GM19043 (cell line): ENCODE results near the gene SGF29.
"Not testable (repeated sequence)": the region's sequence is repeated elsewhere in the genome, so short reads cannot be mapped to it uniquely, and the experiment has no call there.

ENCODE experiments used
- ATAC-seq: cut with Tn5 transposase; IDR thresholded peaks from one replicate; pipeline ENCODE4 v1.9.1; 2021; ENCODE audit warnings: low read depth; ENCODE audit not compliant: unreplicated experiment

Gene SGF29

DNA sequence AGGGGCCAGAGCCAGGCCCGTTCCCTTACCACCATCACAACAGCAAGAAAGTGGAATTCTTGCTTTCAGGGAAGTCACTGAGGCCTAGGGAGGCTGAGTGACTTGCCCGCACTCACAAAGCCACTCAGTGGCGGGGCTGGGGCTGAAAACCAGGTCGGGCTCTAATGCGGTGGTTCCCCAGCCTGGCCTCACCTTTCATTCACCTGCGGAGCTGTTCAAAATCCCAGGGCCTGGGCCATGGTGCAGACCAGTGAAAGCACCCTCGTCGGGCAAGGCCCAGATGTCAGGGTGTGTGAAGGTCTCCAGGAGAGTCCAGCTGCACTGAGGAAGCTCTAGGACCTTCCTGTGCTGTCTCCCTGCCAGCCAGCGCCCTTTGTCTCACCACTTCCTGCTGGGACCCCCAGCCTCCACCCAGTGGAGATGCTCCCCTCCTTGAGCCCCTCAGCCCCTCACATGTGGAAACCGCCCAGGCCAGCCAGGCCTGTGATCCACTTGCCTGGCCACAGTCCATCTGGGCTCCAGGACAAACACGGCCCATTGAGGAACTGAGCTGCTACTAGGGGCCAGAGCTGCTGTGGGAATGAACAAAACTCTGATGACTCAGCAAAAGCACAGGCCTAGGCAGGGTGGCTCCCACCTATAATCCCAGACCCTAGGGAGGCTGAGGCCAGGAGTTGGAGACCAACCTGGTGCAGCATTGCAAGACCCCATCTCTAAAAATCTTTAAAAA lies 55.3 kb downstream of the SGF29 start:
- ATAC-seq: not testable (repeated sequence)

GRCh38 chr16:28609631-28610594 lies 56.2 kb downstream of the SGF29 start, which contains the start of gene SULT1A1:
TSS of gene SULT1A1 (minus strand) at chr16:28610044. CDS start at chr16:28608855, 1,189 bp downstream.
- ATAC-seq: no peak

DNA sequence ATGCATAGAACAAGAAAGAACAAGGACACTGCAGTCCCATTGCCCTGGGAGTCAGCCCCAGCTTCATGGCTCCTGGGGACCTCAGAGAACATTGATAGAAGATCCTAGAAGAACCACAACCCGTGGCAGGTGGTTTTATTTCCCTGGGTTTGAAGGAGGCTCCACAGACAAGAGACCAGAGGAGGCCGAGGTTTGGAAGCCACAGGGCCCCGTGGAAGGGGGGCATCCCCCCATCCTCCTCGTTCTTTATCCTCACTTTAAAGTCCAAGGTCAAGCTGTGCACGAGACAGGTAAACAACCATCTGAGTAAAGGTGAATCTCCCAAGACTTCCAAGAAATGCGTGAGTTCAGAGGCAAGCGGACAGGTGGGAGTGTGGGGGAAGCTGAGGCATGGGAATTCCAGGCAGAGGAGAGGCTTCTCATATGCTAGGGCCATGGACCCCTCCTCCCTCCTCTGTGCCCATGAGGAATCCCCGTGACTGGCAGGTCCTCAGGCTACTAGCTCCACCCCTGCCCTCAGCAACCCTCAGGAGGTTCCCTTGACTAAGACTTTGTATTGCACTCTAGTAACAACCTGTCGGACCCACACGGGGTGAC lies 57.0 kb downstream of the SGF29 start:
- no peak for ATAC-seq

DNA sequence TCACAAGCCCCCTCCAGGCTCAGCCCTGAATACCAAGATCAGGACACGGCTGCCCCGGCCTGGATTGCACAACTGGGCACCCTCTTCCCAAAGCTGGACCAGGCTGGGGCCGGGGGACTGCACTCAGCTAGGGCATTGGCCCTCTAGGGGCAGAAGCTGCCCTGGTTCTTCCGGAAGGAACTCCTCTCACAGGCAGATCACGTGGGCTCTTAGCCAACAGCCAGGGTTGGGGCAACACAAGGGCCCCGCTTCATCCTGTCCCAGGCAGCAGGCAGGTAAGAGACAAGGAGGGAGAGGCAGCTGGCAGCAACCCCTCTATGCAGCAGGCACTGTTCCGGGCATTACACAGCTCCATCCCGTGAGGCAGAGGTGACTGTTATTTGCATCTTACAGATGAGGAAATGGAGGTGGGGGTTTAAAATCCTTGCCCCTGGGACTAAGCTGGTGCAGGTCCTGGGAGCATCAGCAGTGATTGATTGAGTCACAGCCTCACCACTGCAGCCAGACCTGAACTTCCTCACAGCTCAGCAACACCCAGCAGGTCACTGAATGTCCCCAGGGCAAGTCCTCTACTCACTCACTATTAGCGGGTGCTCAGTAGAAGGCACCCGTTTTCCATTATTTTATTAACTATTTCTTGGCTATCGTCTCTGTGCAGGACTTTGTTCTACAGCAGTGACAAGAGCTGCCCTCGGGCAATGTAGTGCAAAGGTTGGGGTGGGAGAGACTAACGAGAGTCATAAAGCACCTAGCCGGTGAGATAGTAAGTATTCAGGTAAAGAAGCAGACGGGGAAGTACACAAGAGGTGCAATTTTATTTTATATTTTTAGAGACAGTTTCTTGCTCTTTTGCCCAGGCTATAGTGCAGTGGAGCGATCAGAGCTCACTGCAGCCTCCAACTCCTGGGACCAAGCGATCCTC lies 58.9 kb downstream of the SGF29 start:
- not testable (repeated sequence) for ATAC-seq

GRCh38 chr16:28613912-28614311 lies 60.2 kb downstream of the SGF29 start:
- ATAC-seq: not testable (repeated sequence)

DNA sequence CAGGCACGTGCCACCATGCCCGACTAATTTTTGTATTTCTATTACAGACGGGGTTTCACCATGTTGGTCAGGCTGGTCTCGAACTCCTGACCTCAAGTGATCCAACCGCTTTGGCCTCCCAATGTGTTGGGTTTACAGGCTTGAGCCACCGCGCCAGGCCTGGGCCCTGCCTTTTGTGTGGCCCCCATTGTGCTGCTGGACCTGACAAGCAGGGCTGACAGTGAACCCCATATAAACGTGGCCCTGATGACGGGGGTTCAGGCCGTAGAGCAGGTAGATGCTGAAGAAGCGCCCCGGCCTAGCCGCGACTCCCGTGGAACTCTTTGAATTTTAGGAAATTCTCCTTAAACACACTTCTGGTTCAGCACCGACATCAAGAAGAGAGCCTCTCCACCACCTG lies 60.8 kb downstream of the SGF29 start:
- not testable (repeated sequence) for ATAC-seq

DNA sequence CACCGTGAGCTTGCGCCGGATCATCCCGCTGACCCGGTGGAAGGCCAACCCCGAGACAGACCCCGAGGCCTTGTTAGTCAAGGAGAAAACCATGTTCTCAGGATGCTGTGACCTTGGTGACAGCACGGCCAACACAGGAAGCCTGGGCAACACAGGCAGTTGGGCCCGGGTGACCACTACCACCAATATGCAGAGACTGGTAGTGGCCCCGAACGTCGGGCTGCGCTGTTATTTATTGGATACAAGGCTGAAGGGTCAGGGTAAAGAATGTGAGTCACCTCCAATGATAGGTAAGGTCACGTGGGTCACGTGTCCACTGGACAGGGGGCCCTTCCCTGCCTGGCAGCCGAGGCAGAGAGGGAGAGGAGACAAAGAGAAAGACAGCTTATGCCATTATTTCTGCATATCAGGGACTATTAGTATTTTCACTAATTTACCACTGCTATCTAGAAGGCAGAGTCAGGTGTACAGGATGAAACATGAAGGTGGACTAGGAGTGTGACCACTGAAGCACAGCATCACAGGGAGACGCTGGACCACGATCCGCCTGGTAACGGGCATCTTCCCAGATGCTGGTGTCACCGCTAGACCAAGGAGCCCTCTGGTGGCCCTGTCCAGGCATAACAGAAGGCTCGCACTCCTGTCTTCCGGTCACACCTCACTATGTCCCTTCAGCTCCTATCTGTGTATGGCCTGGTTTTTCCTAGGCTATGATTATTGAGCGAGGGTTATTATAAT lies 61.9 kb downstream of the SGF29 start:
- not testable (repeated sequence) for ATAC-seq

GRCh38 chr16:28616224-28616577 lies 62.5 kb downstream of the SGF29 start:
- not testable (repeated sequence) for ATAC-seq

- ATAC-seq: no peak
Measured at GRCh38 chr16:28616636-28617035, 62.9 kb downstream of the SGF29 start.

DNA sequence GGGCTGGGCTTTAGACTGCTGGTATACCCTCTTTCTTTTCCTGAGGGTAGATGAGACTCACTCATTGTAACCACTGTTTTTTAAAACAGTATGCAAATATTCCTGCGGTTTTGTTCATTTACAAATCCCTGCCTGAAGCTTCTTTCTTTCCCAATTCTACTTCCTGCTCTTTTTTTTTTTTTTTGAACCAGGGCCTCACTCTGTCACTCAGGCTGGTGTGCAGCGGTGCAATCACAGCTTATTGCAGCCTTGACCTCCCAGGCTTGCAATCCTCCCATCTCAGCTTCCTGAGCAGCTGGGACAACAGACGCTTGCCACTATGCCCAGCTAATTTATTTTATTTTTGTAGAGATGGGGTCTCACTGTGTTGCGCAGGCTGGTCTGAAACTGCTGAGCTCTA lies 64.2 kb downstream of the SGF29 start:
- ATAC-seq: no peak

- ATAC-seq: not testable (repeated sequence)
Measured at GRCh38 chr16:28620316-28620715, 66.6 kb downstream of the SGF29 start.

GRCh38 chr16:28621481-28622155 lies 67.9 kb downstream of the SGF29 start:
- ATAC-seq: no peak

DNA sequence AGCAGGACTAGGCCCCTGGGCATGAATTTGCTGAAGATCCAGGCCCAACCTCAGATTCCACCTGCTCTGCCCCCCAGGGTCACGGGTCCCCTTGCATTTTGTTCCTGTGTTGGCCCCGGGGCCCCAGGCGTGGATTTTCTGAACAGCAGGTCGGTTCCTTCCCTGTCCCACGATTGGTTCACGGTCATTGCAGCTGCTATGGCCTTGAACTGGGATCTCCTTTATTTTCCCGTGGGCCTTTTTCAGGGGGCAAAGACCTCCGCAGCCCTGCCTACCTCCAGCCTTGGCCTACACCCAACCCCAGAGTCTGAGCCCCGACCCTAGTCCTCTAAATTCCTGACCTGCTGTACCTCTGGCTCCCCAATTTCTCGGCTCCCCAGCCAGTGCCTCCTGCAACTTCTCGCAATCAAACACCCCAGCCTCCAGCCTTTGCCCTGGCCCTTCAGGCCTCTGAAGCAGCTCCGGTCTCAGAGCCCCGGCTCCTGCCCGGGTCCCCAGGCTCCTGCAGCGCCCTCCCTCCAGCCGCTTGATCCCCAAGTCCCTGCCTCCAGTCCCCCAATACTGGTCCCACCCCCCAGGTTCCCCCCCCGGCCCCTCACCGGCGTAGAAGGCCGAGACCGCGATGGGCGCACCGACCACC lies 68.9 kb downstream of the SGF29 start:
- ATAC-seq: not testable (repeated sequence)

DNA sequence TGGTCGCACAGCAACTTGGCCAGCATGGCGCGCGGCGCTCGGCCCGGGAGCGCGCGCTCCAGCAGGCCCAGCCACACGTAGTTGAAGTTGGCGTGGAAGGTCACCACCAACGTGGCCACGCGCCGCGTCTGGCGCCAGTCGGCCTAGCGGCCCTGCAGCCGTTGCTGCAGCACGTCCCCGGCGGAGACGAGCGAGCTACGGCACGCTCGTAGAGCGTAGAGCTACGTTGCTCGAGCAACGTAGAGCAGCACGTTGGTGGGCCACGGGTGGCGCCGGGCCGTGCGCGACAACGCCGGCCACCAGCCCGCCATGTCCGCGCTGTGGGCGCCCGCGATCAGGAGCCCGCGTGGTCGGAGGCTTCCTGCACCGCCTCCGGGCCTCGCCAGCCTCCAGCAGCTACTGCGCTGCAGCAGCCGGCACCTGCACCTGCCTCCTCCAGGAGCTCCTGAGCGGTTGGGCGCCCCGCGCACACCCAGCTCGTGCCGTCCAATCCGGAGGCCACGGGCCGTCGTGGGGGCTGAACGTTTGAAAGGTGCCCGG lies 69.5 kb downstream of the SGF29 start:
- no peak for ATAC-seq

GRCh38 chr16:28630905-28631304 lies 77.2 kb downstream of the SGF29 start:
- not testable (repeated sequence) for ATAC-seq

DNA sequence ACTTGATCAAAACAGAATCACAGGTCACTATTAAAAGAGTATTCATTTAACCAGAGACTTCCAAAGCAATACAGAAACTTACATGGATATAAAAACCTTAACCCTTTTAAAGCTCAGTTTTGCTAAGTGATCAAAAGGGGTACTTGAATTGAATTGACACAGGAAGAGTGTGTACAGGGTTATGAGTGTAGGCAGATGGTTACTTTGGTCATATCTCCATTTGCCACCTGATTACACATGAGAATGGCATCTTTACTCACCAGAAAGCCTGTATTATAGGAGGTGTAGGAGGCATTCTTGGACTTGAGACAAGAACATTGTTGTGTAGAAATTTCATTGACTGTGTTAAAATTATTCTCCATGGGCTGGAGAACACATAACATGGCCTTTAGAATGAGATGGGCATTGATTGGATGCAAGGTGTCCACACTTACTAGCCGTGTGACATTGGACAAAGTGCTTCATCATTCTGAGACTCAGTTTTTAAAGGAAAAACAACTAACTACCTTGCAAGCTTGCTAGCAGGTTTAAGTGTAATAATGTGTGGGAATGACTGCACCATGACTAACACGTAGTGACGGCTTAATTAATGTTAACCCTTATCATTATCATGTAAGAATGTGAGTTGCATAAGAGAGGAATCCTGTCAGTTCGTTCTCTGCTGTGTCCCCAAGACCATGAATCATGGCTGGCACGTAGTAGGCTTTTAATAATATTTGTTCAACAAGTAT lies 82.5 kb downstream of the SGF29 start:
- not testable (repeated sequence) for ATAC-seq

- not testable (repeated sequence) for ATAC-seq
Measured at GRCh38 chr16:28637765-28638164, 84.0 kb downstream of the SGF29 start, which contains the start of gene NPIPB8. TSS of gene NPIPB8 (plus strand) at chr16:28638065. CDS start at chr16:28638361, 296 bp downstream.
